ENCODE measurements around the gene ZNF484. TPM values are rescaled to one million over a fixed set of nuclear protein-coding genes. Genes with fewer than 3 reads are reported as not detected.
"Not testable (repeated sequence)": the region's sequence is repeated elsewhere in the genome, so short reads cannot be mapped to it uniquely, and the experiment has no call there.

ZNF484 gene
- total and polyA plus RNA-seq, 2 donors (not counting 3 experiments of a cell fraction or from before 2014, with no cell fraction given) = 0.88 to 7.2 TPM

- ChIA-PET POLR2A (no interaction called here), CTCF (no interaction called here)
- H3K4me2 ChIP-seq (ENCODE audit: insufficient read depth, low read length) = no peak overlapping the region
- no peak for FAIRE-seq
- dilution Hi-C loops (cut with MboI; ENCODE audit: extremely low pct_ligation_motif_present, low sequenced_read_pairs) = no loop called here
- H3K4me1 ChIP-seq (ENCODE audit: control insufficient read depth, extremely low read depth, insufficient read depth, low read length) = no peaks in the 10 kb centered on the region
- H3K9me3 ChIP-seq (replicated peaks; ENCODE audit: control insufficient read depth, insufficient read depth, low read length) = no peaks in the 10 kb centered on the region
- no peaks in the 10 kb centered on the region for H4K20me1 ChIP-seq (replicated peaks; ENCODE audit: control insufficient read depth, extremely low read depth, insufficient read depth, low read length)
- intact Hi-C loops (cut with micrococcal nuclease) = no loop called here
- TF ChIP-seq POLR2A (IDR thresholded peaks at IDR 0.05; ENCODE audit: low read depth, low read length) (no peak), GATA2 (IDR thresholded peaks at IDR 0.05; ENCODE audit: insufficient read depth, insufficient read length, low read depth, low read length) (no peak), MYC (IDR thresholded peaks at IDR 0.05; ENCODE audit: low read depth, low read length) (no peak)
- H3K36me3 ChIP-seq (ENCODE audit: control insufficient read depth in 2 of 2, extremely low read depth in 1 of 2, insufficient read depth in 2 of 2, low read length in 2 of 2) = no peaks in the 10 kb centered on the region
- H3K27me3 ChIP-seq (ENCODE audit: control insufficient read depth in 2 of 2, insufficient read depth in 2 of 2, low read length in 2 of 2) = no peaks in the 10 kb centered on the region
- BruUV-seq (replicated peaks) = no TSS peak
- H3K4me3 ChIP-seq (replicated peaks in 1 of 3; ENCODE audit: insufficient read depth in 1 of 3, low read depth in 1 of 3, low read length in 3 of 3) = no peak overlapping the region
- no peak overlapping the region for H3K27ac ChIP-seq (ENCODE audit: insufficient read depth, low read depth, low read length)
- no peak for DNase-seq (ENCODE audit: low read depth, low spot score)
- H2AFZ ChIP-seq (ENCODE audit: low read depth, low read length) = no peak overlapping the region
- H3K9me1 ChIP-seq (replicated peaks; ENCODE audit: control insufficient read depth, extremely low read depth, insufficient read depth, low read length) = no peaks in the 10 kb centered on the region
- H3K79me2 ChIP-seq (ENCODE audit: control insufficient read depth, insufficient read depth, low read length) = no peaks in the 10 kb centered on the region
- H3K9ac ChIP-seq (replicated peaks; ENCODE audit: extremely low read depth, insufficient read depth, low read length) = no peak overlapping the region
These were observed 17.0 kb upstream of the ZNF484 start for GRCh38 chr9:92894711-92895362.

GRCh38 chr9:92893916-92894610 is 16.2 kb upstream of the ZNF484 start:
- H3K4me1 ChIP-seq (ENCODE audit: control insufficient read depth, extremely low read depth, insufficient read depth, low read length); H3K9me1 ChIP-seq (replicated peaks; ENCODE audit: control insufficient read depth, extremely low read depth, insufficient read depth, low read length); H3K27me3 ChIP-seq (ENCODE audit: control insufficient read depth in 2 of 2, insufficient read depth in 2 of 2, low read length in 2 of 2); DNase-seq (ENCODE audit: low read depth, low spot score); H3K27ac ChIP-seq (ENCODE audit: insufficient read depth, low read depth, low read length); POLR2A ChIA-PET; CTCF ChIA-PET; H3K9ac ChIP-seq (replicated peaks; ENCODE audit: extremely low read depth, insufficient read depth, low read length); H4K20me1 ChIP-seq (replicated peaks; ENCODE audit: control insufficient read depth, extremely low read depth, insufficient read depth, low read length); H3K9me3 ChIP-seq (replicated peaks; ENCODE audit: control insufficient read depth, insufficient read depth, low read length); H3K4me2 ChIP-seq (ENCODE audit: insufficient read depth, low read length); H2AFZ ChIP-seq (ENCODE audit: low read depth, low read length); H3K4me3 ChIP-seq (replicated peaks in 1 of 3; ENCODE audit: insufficient read depth in 1 of 3, low read depth in 1 of 3, low read length in 3 of 3); FAIRE-seq; BruUV-seq (replicated peaks); H3K36me3 ChIP-seq (ENCODE audit: control insufficient read depth in 2 of 2, extremely low read depth in 1 of 2, insufficient read depth in 2 of 2, low read length in 2 of 2); dilution Hi-C loops (cut with MboI; ENCODE audit: extremely low pct_ligation_motif_present, low sequenced_read_pairs); H3K79me2 ChIP-seq (ENCODE audit: control insufficient read depth, insufficient read depth, low read length); intact Hi-C loops (cut with micrococcal nuclease): not testable (repeated sequence)

- DNase-seq (ENCODE audit: low read depth, low spot score); H3K79me2 ChIP-seq (ENCODE audit: control insufficient read depth, insufficient read depth, low read length); H3K27ac ChIP-seq (ENCODE audit: insufficient read depth, low read depth, low read length); H3K4me2 ChIP-seq (ENCODE audit: insufficient read depth, low read length); FAIRE-seq; H4K20me1 ChIP-seq (replicated peaks; ENCODE audit: control insufficient read depth, extremely low read depth, insufficient read depth, low read length); H3K9me1 ChIP-seq (replicated peaks; ENCODE audit: control insufficient read depth, extremely low read depth, insufficient read depth, low read length); CTCF ChIA-PET; H3K27me3 ChIP-seq (ENCODE audit: control insufficient read depth in 2 of 2, insufficient read depth in 2 of 2, low read length in 2 of 2); H3K36me3 ChIP-seq (ENCODE audit: control insufficient read depth in 2 of 2, extremely low read depth in 1 of 2, insufficient read depth in 2 of 2, low read length in 2 of 2); H3K9ac ChIP-seq (replicated peaks; ENCODE audit: extremely low read depth, insufficient read depth, low read length); BruUV-seq (replicated peaks); POLR2A ChIA-PET; intact Hi-C loops (cut with micrococcal nuclease); H3K4me3 ChIP-seq (replicated peaks in 1 of 3; ENCODE audit: insufficient read depth in 1 of 3, low read depth in 1 of 3, low read length in 3 of 3); H3K9me3 ChIP-seq (replicated peaks; ENCODE audit: control insufficient read depth, insufficient read depth, low read length); dilution Hi-C loops (cut with MboI; ENCODE audit: extremely low pct_ligation_motif_present, low sequenced_read_pairs); H3K4me1 ChIP-seq (ENCODE audit: control insufficient read depth, extremely low read depth, insufficient read depth, low read length); H2AFZ ChIP-seq (ENCODE audit: low read depth, low read length): not testable (repeated sequence)
These were observed 14.4 kb upstream of the ZNF484 start for GRCh38 chr9:92892276-92892675.
